ENCODE measurements around the gene THUMPD3.
A peak's percentile ranks its signal among the peaks of the same experiment; 100 is the strongest.

The THUMPD3 gene

GRCh38 chr3:9414826-9415225, 52.0 kb downstream of the THUMPD3 start:
- H3K4me3 ChIP-seq (replicated peaks; ENCODE audit: low read depth, low read length): no peak overlapping the region
- TF ChIP-seq, protein P1, sequence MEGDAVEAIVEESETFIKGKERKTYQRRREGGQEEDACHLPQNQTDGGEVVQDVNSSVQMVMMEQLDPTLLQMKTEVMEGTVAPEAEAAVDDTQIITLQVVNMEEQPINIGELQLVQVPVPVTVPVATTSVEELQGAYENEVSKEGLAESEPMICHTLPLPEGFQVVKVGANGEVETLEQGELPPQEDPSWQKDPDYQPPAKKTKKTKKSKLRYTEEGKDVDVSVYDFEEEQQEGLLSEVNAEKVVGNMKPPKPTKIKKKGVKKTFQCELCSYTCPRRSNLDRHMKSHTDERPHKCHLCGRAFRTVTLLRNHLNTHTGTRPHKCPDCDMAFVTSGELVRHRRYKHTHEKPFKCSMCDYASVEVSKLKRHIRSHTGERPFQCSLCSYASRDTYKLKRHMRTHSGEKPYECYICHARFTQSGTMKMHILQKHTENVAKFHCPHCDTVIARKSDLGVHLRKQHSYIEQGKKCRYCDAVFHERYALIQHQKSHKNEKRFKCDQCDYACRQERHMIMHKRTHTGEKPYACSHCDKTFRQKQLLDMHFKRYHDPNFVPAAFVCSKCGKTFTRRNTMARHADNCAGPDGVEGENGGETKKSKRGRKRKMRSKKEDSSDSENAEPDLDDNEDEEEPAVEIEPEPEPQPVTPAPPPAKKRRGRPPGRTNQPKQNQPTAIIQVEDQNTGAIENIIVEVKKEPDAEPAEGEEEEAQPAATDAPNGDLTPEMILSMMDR (IDR thresholded peaks at IDR 0.05; ENCODE audit: low read length, missing control alignments): no peak
- no peak for DNase-seq (ENCODE audit: low read depth)

DNA sequence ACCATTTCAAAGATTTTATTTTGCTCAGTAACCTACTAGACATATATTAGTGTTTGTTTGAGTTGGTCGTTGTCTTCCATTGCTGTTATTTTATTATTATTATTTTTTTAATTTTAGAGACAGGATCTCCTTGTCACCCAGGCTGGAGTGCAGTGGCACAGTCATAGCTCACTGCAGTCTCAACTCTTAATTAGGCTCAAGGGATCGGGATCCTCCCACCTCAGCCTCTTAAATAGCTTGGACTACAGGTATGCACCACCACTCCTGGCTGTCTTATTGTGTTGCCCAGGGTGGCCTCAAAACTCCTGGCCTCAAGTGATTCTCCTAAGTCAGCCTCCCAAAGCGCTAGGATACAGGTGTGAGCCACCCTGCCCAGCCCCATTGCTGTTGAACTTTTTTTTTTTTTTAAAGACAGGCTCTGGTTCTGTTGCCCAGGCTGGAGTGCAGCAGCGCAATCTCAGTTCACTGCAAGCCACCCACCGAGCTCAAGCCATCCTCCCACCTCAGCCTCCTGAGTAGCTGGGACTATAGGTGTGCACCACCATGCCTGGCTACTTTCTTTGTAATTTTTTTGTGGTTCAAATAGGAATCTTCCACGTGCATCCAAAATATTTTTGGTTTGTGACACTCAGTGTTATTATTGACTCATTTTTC, 52.8 kb downstream of the THUMPD3 start:
- DNase-seq (ENCODE audit: low read depth): no peak
- TF ChIP-seq, protein P1 (IDR thresholded peaks at IDR 0.05; ENCODE audit: low read length, missing control alignments): no peak
- no peak overlapping the region for H3K4me3 ChIP-seq (replicated peaks; ENCODE audit: low read depth, low read length)

GRCh38 chr3:9416139-9416780, 53.4 kb downstream of the THUMPD3 start:
- no peak for DNase-seq (ENCODE audit: low read depth)
- TF ChIP-seq, protein P1 (IDR thresholded peaks at IDR 0.05; ENCODE audit: low read length, missing control alignments): no peak
- H3K4me3 ChIP-seq (replicated peaks; ENCODE audit: low read depth, low read length): no peak overlapping the region

DNA sequence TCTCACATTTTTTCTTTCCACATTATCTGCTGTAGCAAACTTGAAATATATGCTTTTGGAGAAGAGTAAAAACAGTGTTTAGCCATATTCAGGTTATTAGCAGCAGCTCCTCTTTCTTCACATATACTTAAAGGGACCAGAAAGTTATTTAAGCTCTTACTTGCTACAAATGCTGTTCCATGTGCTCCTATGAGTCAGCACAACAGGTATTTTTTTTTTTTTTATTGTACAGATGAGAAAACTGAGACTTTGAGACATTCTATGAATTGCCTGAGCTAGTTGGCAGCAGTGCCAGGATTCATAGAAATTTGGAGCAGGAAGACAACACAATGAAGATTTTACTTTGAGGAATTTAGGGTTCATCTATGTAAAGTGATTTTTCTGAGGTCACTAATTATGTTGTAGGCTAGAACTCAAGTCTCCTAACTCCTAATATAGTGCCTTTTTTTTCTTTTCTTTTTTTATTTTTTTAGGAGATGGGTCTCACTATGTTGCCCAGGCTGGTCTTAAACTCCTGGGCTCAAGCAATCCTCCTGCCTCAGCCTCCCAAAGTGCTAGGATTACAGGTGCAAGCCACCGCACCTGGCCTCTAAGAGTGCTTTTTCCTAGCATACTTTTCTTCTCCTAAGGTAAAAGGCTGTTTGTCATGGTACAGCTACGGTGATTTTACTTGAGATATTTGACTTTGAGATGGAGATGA, 58.1 kb downstream of the THUMPD3 start:
- DNase-seq (ENCODE audit: low read depth): peak; percentile 41
- H3K4me3 ChIP-seq (replicated peaks; ENCODE audit: low read depth, low read length): no peak overlapping the region
- TF ChIP-seq, protein P1 (IDR thresholded peaks at IDR 0.05; ENCODE audit: low read length, missing control alignments): no peak

GRCh38 chr3:9422712-9423424, 60.0 kb downstream of the THUMPD3 start:
- DNase-seq (ENCODE audit: low read depth): peak; percentile 99
- TF ChIP-seq, protein P1 (IDR thresholded peaks at IDR 0.05; ENCODE audit: low read length, missing control alignments): peak; percentile 68
- no peak overlapping the region for H3K4me3 ChIP-seq (replicated peaks; ENCODE audit: low read depth, low read length)

GRCh38 chr3:9428411-9428810, 65.6 kb downstream of the THUMPD3 start:
- H3K4me3 ChIP-seq (replicated peaks; ENCODE audit: low read depth, low read length): no peak overlapping the region
- TF ChIP-seq, protein P1 (IDR thresholded peaks at IDR 0.05; ENCODE audit: low read length, missing control alignments): no peak
- no peak for DNase-seq (ENCODE audit: low read depth)
